Left kidney (tissue), 2 donors: ENCODE results near the gene TM4SF1. TPM values are rescaled to one million over a fixed set of nuclear protein-coding genes. Genes with fewer than 3 reads are reported as not detected.

Source experiments
- DNase-seq: peaks from one replicate; pipeline ENCODE4 v3.0.0-alpha.2; 2013
- polyA plus RNA-seq: library from polyadenylated mRNA; unstranded; fragments of 120-200 nt; gene quantifications from one replicate; pipeline ENCODE4 v1.2.1, GENCODE V29; 2013; ENCODE audit not compliant: insufficient read length

The TM4SF1 gene
- polyA plus RNA-seq, 1 donor = 55.5 TPM

GRCh38 chr3:149375501-149376196 is 1.8 kb downstream of the TM4SF1 start:
- no peak for DNase-seq

GRCh38 chr3:149374793-149375500 is 2.5 kb downstream of the TM4SF1 start:
- no peak for DNase-seq

GRCh38 chr3:149374391-149374790 is 3.1 kb downstream of the TM4SF1 start:
- DNase-seq = no peak

- DNase-seq = no peak
Observed at GRCh38 chr3:149373235-149374125, 4.0 kb downstream of the TM4SF1 start.

GRCh38 chr3:149371723-149372114 is 5.7 kb downstream of the TM4SF1 start:
- no peak for DNase-seq

- no peak for DNase-seq
Observed at GRCh38 chr3:149371001-149371722, 6.3 kb downstream of the TM4SF1 start.

GRCh38 chr3:149369991-149370866 is 7.2 kb downstream of the TM4SF1 start:
- no peak for DNase-seq

- DNase-seq = no peak
Observed at GRCh38 chr3:149368674-149369497, 8.6 kb downstream of the TM4SF1 start.

GRCh38 chr3:149368201-149368673 is 9.2 kb downstream of the TM4SF1 start:
- DNase-seq = no peak

- no peak for DNase-seq
Observed at GRCh38 chr3:149366941-149367840, 10.3 kb downstream of the TM4SF1 start.

GRCh38 chr3:149366031-149366430 is 11.4 kb downstream of the TM4SF1 start:
- DNase-seq = no peak

- DNase-seq = no peak
Observed at GRCh38 chr3:149364624-149365023, 12.8 kb downstream of the TM4SF1 start.

GRCh38 chr3:149363053-149363452 is 14.4 kb downstream of the TM4SF1 start:
- DNase-seq = no peak

- no peak for DNase-seq
Observed at GRCh38 chr3:149362366-149362765, 15.1 kb downstream of the TM4SF1 start.

- no peak for DNase-seq
Observed at GRCh38 chr3:149356630-149357029, 20.8 kb downstream of the TM4SF1 start.

- DNase-seq = no peak
Observed at GRCh38 chr3:149356044-149356592, 21.3 kb downstream of the TM4SF1 start.

- no peak for DNase-seq
Observed at GRCh38 chr3:149353581-149354184, 23.8 kb downstream of the TM4SF1 start.

- DNase-seq = no peak
Observed at GRCh38 chr3:149352556-149352955, 24.9 kb downstream of the TM4SF1 start.
